NCI-H2227 (cell line): ENCODE measurements around the gene TRERF1.

ENCODE experiments used
- DNase-seq: peaks from one replicate; lab custom pipeline; 2025; ENCODE audit not compliant: unreplicated experiment; lab: John Stamatoyannopoulos, UW

TRERF1 gene

GRCh38 chr6:42424906-42425474 is 26.7 kb downstream of the TRERF1 start:
- DNase-seq: no peak

GRCh38 chr6:42423244-42423643 is 28.5 kb downstream of the TRERF1 start:
- DNase-seq: no peak

GRCh38 chr6:42420741-42421140 is 31.0 kb downstream of the TRERF1 start:
- DNase-seq: no peak

GRCh38 chr6:42419490-42420280 is 32.0 kb downstream of the TRERF1 start:
- no peak for DNase-seq

- DNase-seq: peak; percentile 85
Observed at GRCh38 chr6:42418724-42419123, 33.0 kb downstream of the TRERF1 start.

- no peak for DNase-seq
Observed at GRCh38 chr6:42417641-42418112, 34.0 kb downstream of the TRERF1 start.

- DNase-seq: no peak
Observed at GRCh38 chr6:42411406-42411805, 40.3 kb downstream of the TRERF1 start.

- DNase-seq: no peak
Observed at GRCh38 chr6:42410861-42411260, 40.9 kb downstream of the TRERF1 start.

- DNase-seq: no peak
Observed at GRCh38 chr6:42409581-42409980, 42.1 kb downstream of the TRERF1 start.

- no peak for DNase-seq
Observed at GRCh38 chr6:42407379-42407778, 44.3 kb downstream of the TRERF1 start.

- no peak for DNase-seq
Observed at GRCh38 chr6:42406306-42407280, 45.1 kb downstream of the TRERF1 start.

GRCh38 chr6:42405021-42405420 is 46.7 kb downstream of the TRERF1 start:
- DNase-seq: no peak

GRCh38 chr6:42404484-42404883 is 47.2 kb downstream of the TRERF1 start:
- no peak for DNase-seq

GRCh38 chr6:42403831-42404230 is 47.9 kb downstream of the TRERF1 start:
- no peak for DNase-seq

- no peak for DNase-seq
Observed at GRCh38 chr6:42403421-42403820, 48.3 kb downstream of the TRERF1 start.

- no peak for DNase-seq
Observed at GRCh38 chr6:42402184-42402583, 49.5 kb downstream of the TRERF1 start.

GRCh38 chr6:42401613-42401951 is 50.1 kb downstream of the TRERF1 start:
- no peak for DNase-seq

- DNase-seq: no peak
Observed at GRCh38 chr6:42400886-42401612, 50.7 kb downstream of the TRERF1 start.

- no peak for DNase-seq
Observed at GRCh38 chr6:42400061-42400760, 51.5 kb downstream of the TRERF1 start.

- DNase-seq: no peak
Observed at GRCh38 chr6:42396720-42397119, 55.0 kb downstream of the TRERF1 start.
